ENCODE results near the gene HYCC1. TPM values are rescaled to one million over a fixed set of nuclear protein-coding genes. Genes with fewer than 3 reads are reported as not detected.
"Not testable (repeated sequence)": the region's sequence is repeated elsewhere in the genome, so short reads cannot be mapped to it uniquely, and the experiment has no call there.

The HYCC1 gene
- total and polyA plus RNA-seq, 3 experiments from 2014 or later, result 11.7 to 31.0 (median 29.2) TPM

DNA sequence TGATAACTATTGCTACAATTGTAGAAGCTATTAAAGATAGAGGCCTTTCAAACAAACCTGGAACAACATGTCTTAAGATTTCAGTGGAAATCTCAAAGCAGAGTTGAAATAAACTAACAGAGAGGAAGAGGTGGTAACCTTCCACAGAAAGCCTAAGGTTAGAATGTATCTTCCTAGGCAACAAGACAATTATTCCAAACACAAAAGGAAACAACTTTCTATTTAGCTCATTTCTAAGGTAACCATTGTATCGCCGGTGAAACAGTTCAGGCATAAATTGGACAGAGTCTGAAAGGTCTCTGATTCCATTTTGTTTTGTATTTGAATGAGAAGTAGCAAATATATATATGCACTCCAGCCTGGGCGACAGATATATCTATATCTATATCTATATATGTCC is 30.7 kb upstream of the HYCC1 start:
- POLR2A ChIA-PET, result no interaction called here

DNA sequence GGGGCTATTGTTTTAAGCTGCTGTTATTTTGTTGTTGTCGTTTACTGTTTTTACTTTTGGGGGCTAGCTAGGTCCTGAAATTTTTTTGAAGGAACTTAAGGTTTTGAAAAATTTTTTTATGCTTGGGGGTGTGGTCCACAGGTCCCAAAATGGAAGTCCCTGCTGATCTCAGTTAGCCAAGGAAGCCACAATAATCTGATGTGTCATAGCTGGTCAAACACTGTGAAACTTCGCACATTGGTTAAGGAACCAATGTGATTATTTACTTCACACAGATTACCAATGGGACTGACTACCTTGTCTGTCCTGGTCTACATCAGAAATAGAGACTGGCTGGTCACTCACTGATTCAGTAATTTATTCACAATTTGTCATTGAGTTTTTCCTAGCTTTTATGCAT is 29.5 kb upstream of the HYCC1 start:
- Histone ChIP-seq H3K27me3 (ENCODE audit: insufficient read depth, low read length, poor library complexity, severe bottlenecking) (no peaks in the 10 kb centered on the region), H3K9me3 (ENCODE audit: low read length) (no peaks in the 10 kb centered on the region), H3K36me3 (ENCODE audit: insufficient read depth, low read length) (no peaks in the 10 kb centered on the region), H3K27ac (ENCODE audit: low read depth, low read length) (no peak overlapping the region), H3K4me3 (ENCODE audit: low read length) (no peak overlapping the region), H3K4me1 (ENCODE audit: insufficient read depth, low read length) (no peaks in the 10 kb centered on the region)
- no peak for DNase-seq
- ChIA-PET CTCF (interaction anchor here (1.5 kb wide), 1 partner anchor 12 kb away, joined by 10 read pairs; no protein-coding TSS in a partner anchor), POLR2A (no interaction called here)
- Mint-ChIP-seq H3K27me3 (peaks cover 0 to 3% of the 10 kb centered on the region in 2 donors), H3K9me3 (peaks cover 0 to 3% (median 0%) of the 10 kb centered on the region in 5 donors), H3K36me3 (no peaks in the 10 kb centered on the region), H3K4me3 (no peak overlapping the region), H3K4me1 (no peaks in the 10 kb centered on the region), H3K27ac (peak overlapping the region in 1 of 8 donors; percentile 24)

More for the DNA sequence above, 30.7 kb upstream of the HYCC1 start:
- peaks cover 0 to 3% (median 0%) of the 10 kb centered on the region in 5 donors for H3K9me3 Mint-ChIP-seq
- H3K4me1 Mint-ChIP-seq, result no peaks in the 10 kb centered on the region
- H3K36me3 ChIP-seq (ENCODE audit: insufficient read depth, low read length), result no peaks in the 10 kb centered on the region
- no peak for DNase-seq
- no peak overlapping the region for H3K27ac Mint-ChIP-seq
- H3K27ac ChIP-seq (ENCODE audit: low read depth, low read length), result no peak overlapping the region
- no peak overlapping the region for H3K4me3 Mint-ChIP-seq
- no peaks in the 10 kb centered on the region for H3K36me3 Mint-ChIP-seq
- H3K4me3 ChIP-seq (ENCODE audit: low read length), result no peak overlapping the region
- H3K4me1 ChIP-seq (ENCODE audit: insufficient read depth, low read length), result no peaks in the 10 kb centered on the region
- peaks cover 0 to 3% of the 10 kb centered on the region in 2 donors for H3K27me3 Mint-ChIP-seq
- H3K9me3 ChIP-seq (ENCODE audit: low read length), result no peaks in the 10 kb centered on the region
- H3K27me3 ChIP-seq (ENCODE audit: insufficient read depth, low read length, poor library complexity, severe bottlenecking), result no peaks in the 10 kb centered on the region
- CTCF ChIA-PET, result interaction anchor here (1.5 kb wide), 1 partner anchor 11 kb away, joined by 10 read pairs; no protein-coding TSS in a partner anchor

DNA sequence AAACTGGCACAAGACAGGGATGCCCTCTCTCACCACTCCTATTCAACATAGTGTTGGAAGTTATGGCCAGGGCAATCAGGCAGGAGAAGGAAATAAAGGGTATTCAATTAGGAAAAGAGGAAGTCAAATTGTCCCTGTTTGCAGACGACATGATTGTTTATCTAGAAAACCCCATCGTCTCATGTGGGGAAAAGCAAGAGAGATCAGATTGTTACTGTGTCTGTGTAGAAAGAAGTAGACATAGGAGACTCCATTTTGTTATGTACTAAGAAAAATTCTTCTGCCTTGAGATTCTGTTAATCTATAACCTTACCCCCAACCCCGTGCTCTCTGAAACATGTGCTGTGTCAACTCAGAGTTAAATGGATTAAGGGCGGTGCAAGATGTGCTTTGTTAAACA is 25.7 kb upstream of the HYCC1 start:
- DNase-seq; H3K27ac Mint-ChIP-seq; H3K4me1 ChIP-seq (ENCODE audit: insufficient read depth, low read length); H3K9me3 ChIP-seq (ENCODE audit: low read length); H3K4me3 ChIP-seq (ENCODE audit: low read length); H3K36me3 ChIP-seq (ENCODE audit: insufficient read depth, low read length); H3K4me1 Mint-ChIP-seq; CTCF ChIA-PET; H3K27ac ChIP-seq (ENCODE audit: low read depth, low read length); POLR2A ChIA-PET; H3K4me3 Mint-ChIP-seq; H3K36me3 Mint-ChIP-seq; H3K9me3 Mint-ChIP-seq; H3K27me3 ChIP-seq (ENCODE audit: insufficient read depth, low read length, poor library complexity, severe bottlenecking): not testable (repeated sequence)
- H3K27me3 Mint-ChIP-seq, result peaks cover 9 to 10% of the 10 kb centered on the region in 2 donors

DNA sequence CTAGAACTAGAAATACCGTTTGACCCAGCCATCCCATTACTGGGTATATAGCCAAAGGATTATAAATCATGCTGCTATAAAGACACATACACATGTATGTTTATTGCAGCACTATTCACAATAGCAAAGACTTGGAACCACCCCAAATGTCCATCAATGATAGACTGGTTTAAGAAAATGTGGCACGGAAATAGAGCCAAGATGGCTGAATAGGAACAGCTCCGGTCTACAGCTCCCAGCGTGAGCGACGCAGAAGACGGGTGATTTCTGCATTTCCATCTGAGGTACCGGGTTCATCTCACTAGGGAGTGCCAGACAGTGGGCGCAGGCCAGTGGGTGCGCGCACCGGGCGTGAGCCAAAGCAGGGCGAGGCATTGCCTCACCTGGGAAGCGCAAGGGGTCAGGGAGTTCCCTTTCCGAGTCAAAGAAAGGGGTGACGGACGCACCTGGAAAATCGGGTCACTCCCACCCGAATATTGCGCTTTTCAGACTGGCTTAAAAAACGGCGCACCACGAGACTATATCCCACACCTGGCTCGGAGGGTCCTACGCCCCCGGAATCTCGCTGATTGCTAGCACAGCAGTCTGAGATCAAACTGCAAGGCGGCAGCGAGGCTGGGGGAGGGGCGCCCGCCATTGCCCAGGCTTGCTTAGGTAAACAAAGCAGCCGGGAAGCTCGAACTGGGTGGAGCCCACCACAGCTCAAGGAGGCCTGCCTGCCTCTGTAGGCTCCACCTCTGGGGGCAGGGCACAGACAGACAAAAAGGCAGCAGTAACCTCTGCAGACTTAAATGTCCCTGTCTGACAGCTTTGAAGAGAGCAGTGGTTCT is 21.8 kb upstream of the HYCC1 start:
- H3K27ac Mint-ChIP-seq; DNase-seq; CTCF ChIA-PET; H3K4me1 Mint-ChIP-seq; H3K4me1 ChIP-seq (ENCODE audit: insufficient read depth, low read length); H3K36me3 ChIP-seq (ENCODE audit: insufficient read depth, low read length); H3K9me3 Mint-ChIP-seq; H3K27ac ChIP-seq (ENCODE audit: low read depth, low read length); POLR2A ChIA-PET; H3K27me3 ChIP-seq (ENCODE audit: insufficient read depth, low read length, poor library complexity, severe bottlenecking); H3K4me3 ChIP-seq (ENCODE audit: low read length); H3K36me3 Mint-ChIP-seq; H3K9me3 ChIP-seq (ENCODE audit: low read length): not testable (repeated sequence)
- Mint-ChIP-seq H3K27me3 (peaks cover 13 to 23% of the 10 kb centered on the region in 2 donors), H3K4me3 (peak overlapping the region in 1 of 7 donors; percentile 32)

DNA sequence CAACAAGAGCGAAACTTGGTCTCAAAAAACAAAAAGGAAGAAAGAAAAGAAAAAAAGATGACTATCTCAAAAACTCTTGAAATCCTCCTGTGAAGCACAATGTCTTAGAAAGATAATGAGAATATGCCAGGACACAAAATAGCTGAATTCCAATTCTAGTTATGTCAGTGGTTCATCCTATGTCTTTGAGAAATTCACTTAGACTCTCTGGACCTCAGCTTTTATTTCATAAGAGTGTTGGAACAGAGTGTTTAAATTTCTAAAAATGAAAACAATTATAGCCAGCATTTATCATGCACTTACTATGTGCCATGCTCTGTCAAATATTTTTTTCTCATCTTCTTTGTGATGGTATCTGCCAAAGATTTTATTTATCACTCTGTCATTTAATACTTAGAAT is 13.3 kb upstream of the HYCC1 start:
- H3K4me3 Mint-ChIP-seq, result no peak overlapping the region
- DNase-seq, result no peak
- ChIA-PET POLR2A (no interaction called here), CTCF (interaction anchor here (1.8 kb wide), 1 partner anchor 28 kb away, joined by 4 read pairs; no protein-coding TSS in a partner anchor)
- no peaks in the 10 kb centered on the region for H3K9me3 Mint-ChIP-seq
- peak overlapping the region in 1 of 8 donors; percentile 65 for H3K27ac Mint-ChIP-seq
- Histone ChIP-seq H3K36me3 (ENCODE audit: insufficient read depth, low read length) (no peaks in the 10 kb centered on the region), H3K4me1 (ENCODE audit: insufficient read depth, low read length) (no peaks in the 10 kb centered on the region), H3K27me3 (ENCODE audit: insufficient read depth, low read length, poor library complexity, severe bottlenecking) (no peaks in the 10 kb centered on the region), H3K4me3 (ENCODE audit: low read length) (no peak overlapping the region), H3K9me3 (ENCODE audit: low read length) (no peaks in the 10 kb centered on the region), H3K27ac (ENCODE audit: low read depth, low read length) (no peak overlapping the region)
- H3K27me3 Mint-ChIP-seq, result peaks cover 6 to 21% of the 10 kb centered on the region in 2 donors
- H3K4me1 Mint-ChIP-seq, result peaks cover 0 to 3% (median 0%) of the 10 kb centered on the region in 3 donors
- no peaks in the 10 kb centered on the region for H3K36me3 Mint-ChIP-seq

DNA sequence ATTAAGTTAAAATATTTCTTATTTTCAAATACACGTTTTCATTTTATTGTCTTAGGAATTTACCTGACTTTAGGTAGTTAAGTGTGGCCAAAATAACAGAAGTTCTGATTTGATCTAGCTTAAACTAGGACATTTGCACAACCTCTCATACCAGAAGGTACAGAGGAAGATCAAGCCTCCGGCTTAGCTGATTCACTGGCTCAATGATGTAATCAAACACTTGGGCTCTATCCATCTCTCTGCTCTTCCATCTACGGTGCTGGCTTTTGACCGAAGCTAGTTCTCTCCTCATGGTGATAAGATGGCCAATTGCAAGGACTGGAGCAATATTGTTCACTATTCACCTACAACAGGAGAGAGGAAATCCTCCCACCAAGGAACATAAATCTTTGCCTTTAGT is 12.2 kb upstream of the HYCC1 start:
- POLR2A ChIA-PET, result no interaction called here
- H3K9me3 ChIP-seq (ENCODE audit: low read length), result no peaks in the 10 kb centered on the region
- H3K9me3 Mint-ChIP-seq, result no peaks in the 10 kb centered on the region
- peaks cover 8 to 22% of the 10 kb centered on the region in 2 donors for H3K27me3 Mint-ChIP-seq
- peaks cover 0 to 7% (median 4%) of the 10 kb centered on the region in 3 donors for H3K4me1 Mint-ChIP-seq
- H3K36me3 Mint-ChIP-seq, result no peaks in the 10 kb centered on the region
- H3K4me1 ChIP-seq (ENCODE audit: insufficient read depth, low read length), result no peaks in the 10 kb centered on the region
- no peak overlapping the region for H3K4me3 Mint-ChIP-seq
- H3K27me3 ChIP-seq (ENCODE audit: insufficient read depth, low read length, poor library complexity, severe bottlenecking), result no peaks in the 10 kb centered on the region
- no peaks in the 10 kb centered on the region for H3K36me3 ChIP-seq (ENCODE audit: insufficient read depth, low read length)
- H3K27ac ChIP-seq (ENCODE audit: low read depth, low read length), result no peak overlapping the region
- H3K27ac Mint-ChIP-seq, result no peak overlapping the region
- DNase-seq, result no peak
- CTCF ChIA-PET, result interaction anchor here (1.8 kb wide), 1 partner anchor 29 kb away, joined by 4 read pairs; no protein-coding TSS in a partner anchor
- H3K4me3 ChIP-seq (ENCODE audit: low read length), result no peak overlapping the region

DNA sequence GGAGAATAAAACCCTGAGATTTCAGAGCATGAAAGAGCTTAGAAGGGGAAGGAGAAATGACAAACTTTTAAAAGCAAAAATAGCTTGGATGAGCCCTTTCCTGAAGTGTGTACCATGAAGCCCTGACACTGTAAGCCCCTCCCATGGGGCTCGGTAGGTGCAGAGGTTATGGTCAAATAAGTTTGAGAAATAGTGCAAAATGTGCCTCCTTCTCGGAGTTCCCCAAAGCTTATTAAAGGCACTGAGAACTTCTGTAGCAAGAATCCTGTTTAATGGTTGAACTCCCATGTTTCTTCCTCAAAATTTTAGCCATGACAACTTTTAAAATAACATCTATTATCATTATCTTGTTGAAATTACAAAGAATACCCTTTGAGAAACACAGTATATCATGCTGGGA is 10.5 kb upstream of the HYCC1 start:
- Mint-ChIP-seq H3K4me1 (peaks cover 7 to 19% (median 15%) of the 10 kb centered on the region in 3 donors), H3K9me3 (no peaks in the 10 kb centered on the region), H3K27me3 (peaks cover 5 to 19% of the 10 kb centered on the region in 2 donors), H3K36me3 (no peaks in the 10 kb centered on the region), H3K27ac (no peak overlapping the region), H3K4me3 (no peak overlapping the region)
- Histone ChIP-seq H3K36me3 (ENCODE audit: insufficient read depth, low read length) (no peaks in the 10 kb centered on the region), H3K4me3 (ENCODE audit: low read length) (no peak overlapping the region), H3K9me3 (ENCODE audit: low read length) (no peaks in the 10 kb centered on the region), H3K27me3 (ENCODE audit: insufficient read depth, low read length, poor library complexity, severe bottlenecking) (no peaks in the 10 kb centered on the region), H3K4me1 (ENCODE audit: insufficient read depth, low read length) (peaks cover 4% of the 10 kb centered on the region), H3K27ac (ENCODE audit: low read depth, low read length) (no peak overlapping the region)
- POLR2A ChIA-PET, result no interaction called here
- no peak for DNase-seq
- CTCF ChIA-PET, result interaction anchor here (0.6 to 1.7 kb wide), 2 partner anchors 31 to 61 kb away, joined by 3 to 6 read pairs; no protein-coding TSS in a partner anchor

DNA sequence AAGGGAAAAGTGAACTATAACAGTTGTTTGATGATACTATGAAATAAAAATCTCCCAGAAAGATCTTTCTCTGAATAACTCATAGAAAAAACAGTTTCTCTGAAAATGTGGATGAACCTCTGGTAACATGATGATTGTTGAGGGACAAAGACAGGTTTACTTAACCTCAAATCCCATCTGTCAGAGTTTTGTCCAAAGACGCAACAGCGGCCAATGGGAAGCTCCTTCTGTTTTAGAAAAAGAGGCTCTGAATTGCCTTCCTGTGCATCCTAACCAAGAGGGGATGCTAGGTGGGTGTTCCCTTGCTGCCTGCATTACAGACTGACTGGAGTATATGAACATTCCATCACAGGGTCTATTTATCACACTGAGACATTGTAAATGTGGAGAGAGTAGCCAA is 8.9 kb upstream of the HYCC1 start:
- ChIA-PET CTCF (interaction anchor here (1.3 kb wide), 1 partner anchor 10 kb away, joined by 3 read pairs; no protein-coding TSS in a partner anchor), POLR2A (no interaction called here)
- H3K27me3 Mint-ChIP-seq, result peaks cover 5 to 19% of the 10 kb centered on the region in 2 donors
- no peaks in the 10 kb centered on the region for H3K36me3 Mint-ChIP-seq
- DNase-seq, result no peak
- H3K4me3 ChIP-seq (ENCODE audit: low read length), result no peak overlapping the region
- H3K4me3 Mint-ChIP-seq, result no peak overlapping the region
- H3K9me3 Mint-ChIP-seq, result no peaks in the 10 kb centered on the region
- peaks cover 7 to 19% (median 15%) of the 10 kb centered on the region in 3 donors for H3K4me1 Mint-ChIP-seq
- H3K4me1 ChIP-seq (ENCODE audit: insufficient read depth, low read length), result peaks cover 4% of the 10 kb centered on the region
- no peak overlapping the region for H3K27ac ChIP-seq (ENCODE audit: low read depth, low read length)
- no peak overlapping the region for H3K27ac Mint-ChIP-seq
- H3K9me3 ChIP-seq (ENCODE audit: low read length), result no peaks in the 10 kb centered on the region
- H3K36me3 ChIP-seq (ENCODE audit: insufficient read depth, low read length), result no peaks in the 10 kb centered on the region
- no peaks in the 10 kb centered on the region for H3K27me3 ChIP-seq (ENCODE audit: insufficient read depth, low read length, poor library complexity, severe bottlenecking)
